HG03025 (cell line): ENCODE data around the gene CEP78.

ENCODE experiments used
- ATAC-seq: cut with Tn5 transposase; IDR thresholded peaks from one replicate; pipeline ENCODE4 v1.9.1; 2021; ENCODE audit warnings: mild to moderate bottlenecking, moderate library complexity; ENCODE audit not compliant: unreplicated experiment, low FRiP score

Gene CEP78

GRCh38 chr9:78303377-78304062 lies 67.6 kb downstream of the CEP78 start:
- no peak for ATAC-seq

- ATAC-seq, result no peak
Measured at GRCh38 chr9:78304357-78304756, 68.5 kb downstream of the CEP78 start.

GRCh38 chr9:78306222-78307076 lies 70.6 kb downstream of the CEP78 start:
- no peak for ATAC-seq

GRCh38 chr9:78307360-78307759 lies 71.5 kb downstream of the CEP78 start:
- no peak for ATAC-seq

- no peak for ATAC-seq
Measured at GRCh38 chr9:78309066-78309465, 73.2 kb downstream of the CEP78 start.

GRCh38 chr9:78311075-78311474 lies 75.2 kb downstream of the CEP78 start:
- ATAC-seq, result no peak

- no peak for ATAC-seq
Measured at GRCh38 chr9:78311886-78312524, 76.1 kb downstream of the CEP78 start.

- no peak for ATAC-seq
Measured at GRCh38 chr9:78314550-78314949, 78.7 kb downstream of the CEP78 start.

GRCh38 chr9:78314953-78315870 lies 79.3 kb downstream of the CEP78 start:
- ATAC-seq, result no peak

GRCh38 chr9:78316166-78316892 lies 80.5 kb downstream of the CEP78 start:
- ATAC-seq, result no peak

GRCh38 chr9:78319197-78320029 lies 83.5 kb downstream of the CEP78 start:
- ATAC-seq, result no peak

- ATAC-seq, result no peak
Measured at GRCh38 chr9:78320030-78320693, 84.3 kb downstream of the CEP78 start.

- no peak for ATAC-seq
Measured at GRCh38 chr9:78320875-78321496, 85.1 kb downstream of the CEP78 start.

- ATAC-seq, result no peak
Measured at GRCh38 chr9:78321505-78321904, 85.6 kb downstream of the CEP78 start.

- ATAC-seq, result no peak
Measured at GRCh38 chr9:78324068-78324650, 88.3 kb downstream of the CEP78 start.

GRCh38 chr9:78324682-78325081 lies 88.8 kb downstream of the CEP78 start:
- ATAC-seq, result no peak

- ATAC-seq, result no peak
Measured at GRCh38 chr9:78325343-78325742, 89.5 kb downstream of the CEP78 start.
